ENCODE data around the gene YWHAH. TPM values are rescaled to one million over a fixed set of nuclear protein-coding genes. Genes with fewer than 3 reads are reported as not detected.

The YWHAH gene
- total RNA-seq: 73.3 and 90.6 TPM in 2 replicates

DNA sequence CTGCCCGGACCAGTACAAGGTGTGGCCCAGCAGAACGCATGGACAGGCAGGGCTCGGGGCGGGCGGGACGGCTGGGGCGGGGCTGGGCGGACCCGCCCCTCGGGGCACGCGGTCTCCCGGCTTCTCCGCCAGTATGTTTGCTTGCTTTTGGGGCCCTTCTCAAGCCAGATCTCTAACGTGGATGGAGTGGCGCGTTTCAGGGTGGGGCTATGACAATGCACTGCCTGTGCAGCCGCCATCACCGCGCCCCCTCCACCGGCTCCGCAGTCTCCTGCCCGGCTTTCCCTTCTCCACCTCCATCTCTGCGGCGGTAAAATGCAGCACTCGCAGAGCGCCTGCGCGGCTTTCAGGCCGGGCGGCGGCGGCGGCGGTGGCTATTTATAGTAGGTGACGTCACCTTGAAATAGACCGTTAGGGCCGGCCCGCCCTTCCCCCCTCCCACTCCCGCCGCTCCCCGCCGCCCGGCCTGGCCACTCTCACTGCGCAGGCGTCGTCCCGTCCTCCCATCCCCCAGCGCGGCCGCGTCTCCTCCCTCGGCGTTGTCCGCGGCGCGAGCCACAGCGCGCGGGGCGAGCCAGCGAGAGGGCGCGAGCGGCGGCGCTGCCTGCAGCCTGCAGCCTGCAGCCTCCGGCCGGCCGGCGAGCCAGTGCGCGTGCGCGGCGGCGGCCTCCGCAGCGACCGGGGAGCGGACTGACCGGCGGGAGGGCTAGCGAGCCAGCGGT, at the start of gene YWHAH:
TSS of gene YWHAH (plus strand) at position 558 of the 722 bp plus-strand sequence. CDS start 199 bp downstream, outside the sequence.

Other genes starting within 250 kb of the YWHAH start
- gene PRR14L, start 194.4 kb upstream of the YWHAH start, total RNA-seq: 21.2 and 40.8 TPM in 2 replicates
- 6.5 and 12.0 TPM in 2 replicates for gene DEPDC5, start 190.5 kb upstream of the YWHAH start, total RNA-seq
- gene SLC5A1, start 98.7 kb downstream of the YWHAH start, total RNA-seq: 1.4 and 4.1 TPM in 2 replicates
- not detected in 2 replicates for gene C22orf42, start 214.8 kb downstream of the YWHAH start, total RNA-seq